MCF 10A (cell line): ENCODE measurements around the gene NAA80. TPM values are rescaled to one million over a fixed set of nuclear protein-coding genes. Genes with fewer than 3 reads are reported as not detected.
A peak's percentile ranks its signal among the peaks of the same experiment; 100 is the strongest.

Source experiments
- BruUV-seq: library from RNA; stranded (reverse); fragments of 400-500 nt; replicated peaks from 2 replicates; lab custom pipeline; 2021; lab: Mats Ljungman, UMichigan
- CTCF ChIA-PET: fragments of 300-600 bp; sonication (Branson Sonifier 250); formaldehyde crosslinking; extraction: SDS; loops from one replicate; lab custom pipeline; 2021; ENCODE audit warnings: antibody characterized with exemption, inconsistent platforms; lab: Yijun Ruan, JAX
- POLR2A ChIA-PET: fragments of 300-600, 350-650 bp; sonication (Branson Sonifier 250); formaldehyde crosslinking; extraction: SDS; loops from one replicate; lab custom pipeline; 2020; ENCODE audit warnings: antibody characterized with exemption, inconsistent platforms; lab: Yijun Ruan, JAX
- DNase-seq: peaks from one replicate; pipeline ENCODE4 v3.0.0-alpha.2; 2018; ENCODE audit not compliant: unreplicated experiment
- H3K27ac Mint-ChIP-seq: one replicate; pipeline ENCODE4 v1.8.0; 2022; ENCODE audit warnings: mild to moderate bottlenecking, low read depth, mixed read lengths; ENCODE audit not compliant: unreplicated experiment
- H3K27me3 Mint-ChIP-seq: one replicate; pipeline ENCODE4 v1.8.0; 2022; ENCODE audit warnings: mixed read lengths; ENCODE audit not compliant: insufficient read depth, unreplicated experiment
- H3K36me3 Mint-ChIP-seq: one replicate; pipeline ENCODE4 v1.8.0; 2022; ENCODE audit warnings: mild to moderate bottlenecking, moderate library complexity, mixed read lengths; ENCODE audit not compliant: insufficient read depth, unreplicated experiment
- H3K4me1 Mint-ChIP-seq: one replicate; pipeline ENCODE4 v1.8.0; 2022; ENCODE audit warnings: mixed read lengths; ENCODE audit not compliant: insufficient read depth, unreplicated experiment
- H3K4me3 Mint-ChIP-seq: one replicate; pipeline ENCODE4 v1.8.0; 2022; ENCODE audit warnings: mild to moderate bottlenecking, moderate library complexity, mixed read lengths; ENCODE audit not compliant: unreplicated experiment
- H3K9me3 Mint-ChIP-seq: one replicate; pipeline ENCODE4 v1.8.0; 2022; ENCODE audit warnings: mixed read lengths; ENCODE audit not compliant: unreplicated experiment
- intact Hi-C: fragments of 100-400 bp; cut with micrococcal nuclease; formaldehyde crosslinking; loops from 2 replicates; pipeline ENCODE4 v1.14.1; 2022
- total RNA-seq: library from RNA; stranded (reverse); gene quantifications from 2 replicates; pipeline ENCODE4 v1.2.3, GENCODE V29; 2022
- TF ChIP-seq, protein P1 (sequence below): fragments of 200-600 bp; IDR thresholded peaks from one replicate; pipeline ENCODE4 v1.8.0; 2022; ENCODE audit warnings: antibody characterized with exemption, mild to moderate bottlenecking; ENCODE audit not compliant: unreplicated experiment

Gene NAA80
- total RNA-seq, 1 experiment from 2014 or later, result 12.4 TPM

DNA sequence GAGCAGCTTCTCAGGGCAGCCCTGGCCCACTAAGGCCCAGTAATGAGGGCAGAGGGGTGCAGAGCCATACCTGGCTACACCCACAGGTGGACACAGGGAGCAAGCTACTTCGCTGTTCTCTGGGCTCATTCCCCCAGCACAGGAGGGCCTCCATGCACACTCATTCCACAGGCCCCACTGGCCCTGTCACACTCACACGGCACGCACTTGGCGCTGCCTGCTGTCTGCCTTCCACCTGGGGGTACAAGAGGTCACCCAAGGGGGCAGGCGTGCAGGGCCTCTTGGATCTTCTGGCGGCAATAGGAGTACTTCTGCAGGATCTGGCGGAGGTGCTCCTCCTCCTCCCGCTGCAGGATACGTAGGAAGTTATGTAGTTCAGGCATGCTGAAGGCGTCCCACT is 31.1 kb upstream of the NAA80 start:
- TF ChIP-seq, protein P1, sequence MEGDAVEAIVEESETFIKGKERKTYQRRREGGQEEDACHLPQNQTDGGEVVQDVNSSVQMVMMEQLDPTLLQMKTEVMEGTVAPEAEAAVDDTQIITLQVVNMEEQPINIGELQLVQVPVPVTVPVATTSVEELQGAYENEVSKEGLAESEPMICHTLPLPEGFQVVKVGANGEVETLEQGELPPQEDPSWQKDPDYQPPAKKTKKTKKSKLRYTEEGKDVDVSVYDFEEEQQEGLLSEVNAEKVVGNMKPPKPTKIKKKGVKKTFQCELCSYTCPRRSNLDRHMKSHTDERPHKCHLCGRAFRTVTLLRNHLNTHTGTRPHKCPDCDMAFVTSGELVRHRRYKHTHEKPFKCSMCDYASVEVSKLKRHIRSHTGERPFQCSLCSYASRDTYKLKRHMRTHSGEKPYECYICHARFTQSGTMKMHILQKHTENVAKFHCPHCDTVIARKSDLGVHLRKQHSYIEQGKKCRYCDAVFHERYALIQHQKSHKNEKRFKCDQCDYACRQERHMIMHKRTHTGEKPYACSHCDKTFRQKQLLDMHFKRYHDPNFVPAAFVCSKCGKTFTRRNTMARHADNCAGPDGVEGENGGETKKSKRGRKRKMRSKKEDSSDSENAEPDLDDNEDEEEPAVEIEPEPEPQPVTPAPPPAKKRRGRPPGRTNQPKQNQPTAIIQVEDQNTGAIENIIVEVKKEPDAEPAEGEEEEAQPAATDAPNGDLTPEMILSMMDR, result no peak
- BruUV-seq, result no TSS peak
- Mint-ChIP-seq H3K9me3 (no peaks in the 10 kb centered on the region), H3K4me3 (no peak overlapping the region), H3K4me1 (peaks cover 9% of the 10 kb centered on the region), H3K27me3 (no peaks in the 10 kb centered on the region), H3K36me3 (peaks cover 51% of the 10 kb centered on the region), H3K27ac (no peak overlapping the region)
- ChIA-PET CTCF (interaction anchor here (1.4 kb wide), 1 partner anchor 32 kb away, joined by 5 read pairs; the partner anchor contains the start of genes HYAL3 and NAA80), POLR2A (no interaction called here)
- DNase-seq, result no peak
- intact Hi-C loops, result no loop called here

GRCh38 chr3:50327943-50328691 is 28.9 kb upstream of the NAA80 start, which contains the start of gene TUSC2:
TUSC2 (minus strand) TSS chr3:50328223; CDS start chr3:50328099, 124 bp downstream.
- Mint-ChIP-seq H3K4me1 (no peaks in the 10 kb centered on the region), H3K27ac (peak within 1 kb of the TSS; percentile 90), H3K4me3 (peak within 1 kb of the TSS; percentile 86), H3K9me3 (no peaks in the 10 kb centered on the region), H3K27me3 (no peaks in the 10 kb centered on the region), H3K36me3 (peaks cover 33% of the 10 kb centered on the region)
- POLR2A ChIA-PET, result interaction anchor here (0.6 to 3.3 kb wide), 23 partner anchors 9 to 124 kb away, joined by 3 to 58 read pairs (median 4); partner anchors contain the start of genes CYB561D2, GNAI2, HYAL3 and IFRD2
- TF ChIP-seq, protein P1, result no peak
- TSS peak; percentile 86 for BruUV-seq
- DNase-seq, result peak; percentile 97
- CTCF ChIA-PET, result interaction anchor here (0.6 to 2.1 kb wide), 8 partner anchors 8 to 62 kb away, joined by 3 to 6 read pairs (median 4); no protein-coding TSS in a partner anchor
- intact Hi-C loops, result no loop called here

GRCh38 chr3:50327129-50327528 is 27.9 kb upstream of the NAA80 start:
- intact Hi-C loops, result no loop called here
- H3K4me3 Mint-ChIP-seq, result peak overlapping the region; percentile 86
- H3K9me3 Mint-ChIP-seq, result no peaks in the 10 kb centered on the region
- ChIA-PET CTCF (interaction anchor here (0.7 to 1.8 kb wide), 4 partner anchors 9 to 50 kb away, joined by 3 to 5 read pairs (median 4); no protein-coding TSS in a partner anchor), POLR2A (interaction anchor here (1.0 to 3.3 kb wide), 10 partner anchors 8 to 92 kb away, joined by 3 to 58 read pairs (median 14); partner anchors contain the start of genes CYB561D2, GNAI2, HYAL3 and IFRD2)
- peak overlapping the region; percentile 90 for H3K27ac Mint-ChIP-seq
- no peaks in the 10 kb centered on the region for H3K27me3 Mint-ChIP-seq
- peaks cover 23% of the 10 kb centered on the region for H3K36me3 Mint-ChIP-seq
- TF ChIP-seq, protein P1, result no peak
- no peak for DNase-seq
- no peaks in the 10 kb centered on the region for H3K4me1 Mint-ChIP-seq
- BruUV-seq, result no TSS peak

DNA sequence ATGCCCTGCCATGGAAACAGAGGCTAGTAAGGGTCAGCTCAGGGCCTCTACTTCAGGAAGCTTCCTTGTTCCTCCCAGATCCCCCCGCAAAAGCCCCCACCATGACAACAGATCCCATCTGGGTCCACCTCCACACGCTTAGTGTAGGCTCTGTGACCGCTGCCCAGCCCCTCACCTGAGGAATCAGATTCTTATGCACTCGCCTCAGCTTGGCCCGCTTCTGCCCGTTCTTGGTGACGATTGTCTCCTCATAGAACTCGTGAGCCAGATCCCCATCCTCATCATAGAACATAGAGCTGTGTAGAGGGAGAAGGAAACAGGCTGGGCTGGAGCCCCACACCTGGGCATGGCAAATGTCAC is 27.0 kb upstream of the NAA80 start:
- Mint-ChIP-seq H3K27ac (no peak overlapping the region), H3K27me3 (no peaks in the 10 kb centered on the region), H3K4me1 (no peaks in the 10 kb centered on the region), H3K4me3 (no peak overlapping the region), H3K36me3 (peaks cover 17% of the 10 kb centered on the region), H3K9me3 (no peaks in the 10 kb centered on the region)
- no peak for DNase-seq
- TF ChIP-seq, protein P1, result no peak
- intact Hi-C loops, result no loop called here
- BruUV-seq, result no TSS peak
- ChIA-PET POLR2A (interaction anchor here (0.9 to 1.2 kb wide), 3 partner anchors 9 to 36 kb away, joined by 3 to 4 read pairs (median 3); no protein-coding TSS in a partner anchor), CTCF (interaction anchor here (0.7 to 1.0 kb wide), 2 partner anchors 21 to 56 kb away, joined by 3 to 5 read pairs; no protein-coding TSS in a partner anchor)
